ENCODE results near the gene SDS.

Gene SDS

DNA sequence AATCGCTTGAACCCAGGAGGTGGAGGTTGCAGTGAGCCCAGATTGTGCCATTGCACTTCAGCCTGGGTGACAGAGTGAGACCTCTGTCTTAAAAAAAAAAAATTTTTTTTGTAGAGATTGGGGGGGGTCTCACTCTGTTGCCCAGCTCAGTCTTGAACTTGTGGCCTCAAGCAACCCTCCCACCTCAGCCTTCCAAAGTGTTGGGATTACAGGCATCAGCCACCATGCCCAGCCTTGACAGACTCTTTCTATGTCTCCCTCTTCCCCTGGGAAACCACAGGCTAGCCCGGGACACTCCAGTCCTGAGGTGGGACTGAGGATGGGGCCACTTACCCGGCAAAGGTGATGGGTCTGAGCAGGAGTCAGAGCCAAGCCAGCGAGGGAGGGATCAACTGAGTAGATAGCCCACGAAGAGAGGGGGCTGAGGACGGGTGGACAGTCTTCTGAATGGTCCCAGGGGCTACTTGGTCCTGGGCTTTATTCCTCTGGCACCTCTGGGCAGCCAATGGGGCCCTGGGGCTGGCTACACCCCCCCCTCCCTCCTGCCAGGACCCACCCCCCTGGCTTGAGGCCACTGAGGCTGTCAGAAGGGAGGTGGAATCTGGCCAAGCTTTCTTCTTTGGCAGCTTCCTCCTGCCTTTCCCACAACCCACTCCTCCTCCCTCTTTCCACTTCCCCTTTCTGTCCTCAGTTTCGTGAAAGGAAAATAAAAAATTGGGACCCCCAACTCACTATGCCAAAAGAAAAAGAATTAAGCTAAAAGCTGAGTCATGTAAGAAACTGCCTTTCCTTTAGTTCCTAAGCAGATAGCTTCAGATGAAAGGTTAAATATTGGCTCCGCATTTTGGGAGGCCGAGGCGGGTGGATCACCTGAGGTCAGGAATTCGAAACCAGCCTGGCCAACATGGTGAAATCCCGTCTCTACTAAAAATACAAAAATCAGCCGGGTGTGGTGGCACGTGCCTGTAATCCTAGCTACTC is at the start of gene SDS:
SDS (minus strand) TSS at position 453 of the 981 bp plus-strand sequence. CDS start 4,179 bp downstream, outside the sequence.
- DNase-seq = no peak

DNA sequence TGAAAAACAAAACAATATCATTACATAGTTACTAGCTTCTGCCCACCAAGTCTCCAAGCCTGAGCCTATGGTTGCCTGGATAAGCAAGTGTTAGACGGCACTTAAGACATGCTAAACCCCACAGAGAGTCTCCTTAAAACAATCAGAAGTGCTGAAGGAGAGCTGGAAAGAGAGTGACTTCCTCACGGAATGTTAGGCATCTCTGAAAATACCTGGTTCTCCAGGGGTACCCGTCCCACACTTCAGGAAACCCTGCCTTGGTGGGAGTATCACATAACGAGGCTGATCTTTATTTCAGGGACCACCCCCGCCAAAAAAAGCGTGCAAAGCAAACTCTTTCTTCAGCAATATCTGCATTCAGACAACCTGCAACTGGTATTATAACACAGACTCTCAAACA is 49.6 kb upstream of the SDS start:
- DNase-seq = no peak

GRCh38 chr12:113452458-113452857 is 48.8 kb upstream of the SDS start:
- no peak for DNase-seq

- no peak for DNase-seq
Observed at GRCh38 chr12:113449839-113450238, 46.2 kb upstream of the SDS start.

DNA sequence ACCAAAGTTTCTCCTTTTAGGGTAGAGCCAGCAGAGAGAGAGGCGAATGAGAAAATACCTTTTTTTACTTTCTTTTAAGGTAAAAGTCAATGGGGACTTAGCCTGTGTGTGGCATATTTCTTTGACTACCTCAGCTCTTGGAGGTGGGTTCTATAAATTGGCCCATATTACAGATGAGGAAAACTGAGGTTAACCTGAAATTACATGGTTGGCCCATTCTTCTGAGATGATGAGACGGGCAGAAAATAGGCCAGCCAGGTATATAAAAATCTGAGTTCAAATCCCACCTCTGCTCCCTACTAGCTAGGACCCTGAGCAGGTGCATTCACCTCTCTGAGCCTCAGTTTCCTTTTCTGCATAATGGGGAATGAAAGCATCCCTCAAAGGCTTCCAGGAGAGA is 45.6 kb upstream of the SDS start:
- no peak for DNase-seq

GRCh38 chr12:113448873-113449272 is 45.2 kb upstream of the SDS start:
- no peak for DNase-seq

GRCh38 chr12:113445544-113446171 is 42.0 kb upstream of the SDS start:
- no peak for DNase-seq

- DNase-seq = no peak
Observed at GRCh38 chr12:113443030-113443539, 39.4 kb upstream of the SDS start.

DNA sequence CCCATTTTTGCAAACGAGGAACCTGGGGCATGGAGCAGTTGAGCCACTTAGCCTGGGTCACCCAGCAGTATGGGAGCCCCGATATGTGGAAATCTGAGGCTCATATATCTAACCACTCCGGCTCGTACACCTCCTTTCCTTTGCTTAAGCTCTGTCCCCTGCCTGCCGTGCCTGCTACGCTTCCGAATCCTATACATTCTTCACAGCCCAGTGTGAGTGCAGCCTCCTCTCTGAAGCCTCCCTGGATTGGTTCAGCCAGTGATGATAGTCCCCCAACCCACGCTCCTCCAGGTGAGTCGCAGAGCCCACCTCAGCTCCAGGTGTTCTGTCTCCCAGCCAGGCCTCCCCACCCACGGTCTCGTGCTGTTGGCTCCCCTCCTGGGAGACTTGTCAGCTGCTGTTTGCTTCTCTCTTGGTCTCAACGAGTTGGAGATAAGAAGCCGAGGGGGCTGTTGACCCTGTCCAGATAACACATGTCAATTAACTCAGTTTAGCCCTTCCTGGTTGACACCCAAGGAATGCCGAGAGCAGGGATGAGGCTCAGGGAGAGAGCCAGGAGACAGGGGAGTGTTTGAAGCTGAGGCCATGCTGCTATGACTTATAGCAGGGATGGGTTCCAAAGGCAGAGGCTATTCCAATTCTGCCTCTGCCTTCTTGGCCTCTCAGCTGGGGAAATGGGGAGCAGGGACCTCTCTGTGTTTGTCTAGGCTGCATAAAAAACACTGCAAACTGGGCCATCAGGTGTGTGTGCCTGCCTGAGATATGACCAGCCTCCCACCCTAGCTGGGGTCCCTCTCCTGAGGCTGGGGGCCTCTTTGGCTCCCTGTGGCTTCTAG is 37.5 kb upstream of the SDS start:
- DNase-seq = no peak

DNA sequence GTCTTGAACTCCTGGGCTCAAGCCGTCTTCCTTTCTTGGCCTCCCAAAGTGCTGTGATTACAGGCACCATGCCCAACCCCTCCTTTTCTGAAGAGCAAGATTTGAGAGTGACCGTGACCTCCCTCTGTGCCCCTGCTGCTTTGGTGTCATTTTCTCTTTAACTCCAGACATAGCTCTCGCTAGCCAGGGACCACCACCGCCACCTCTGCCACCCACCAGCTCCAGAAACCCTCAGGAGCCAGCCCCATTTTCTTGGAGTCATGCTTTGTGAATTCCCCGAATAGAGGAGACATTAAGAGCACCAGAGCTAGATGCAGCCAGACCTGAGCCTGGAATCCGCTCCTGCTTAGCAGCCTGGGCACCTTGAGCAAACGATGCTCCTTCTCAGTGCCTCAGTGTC is 36.6 kb upstream of the SDS start:
- no peak for DNase-seq

GRCh38 chr12:113439606-113440030 is 35.9 kb upstream of the SDS start:
- no peak for DNase-seq

GRCh38 chr12:113439301-113439597 is 35.6 kb upstream of the SDS start:
- no peak for DNase-seq

GRCh38 chr12:113438523-113439300 is 35.0 kb upstream of the SDS start:
- DNase-seq = no peak

DNA sequence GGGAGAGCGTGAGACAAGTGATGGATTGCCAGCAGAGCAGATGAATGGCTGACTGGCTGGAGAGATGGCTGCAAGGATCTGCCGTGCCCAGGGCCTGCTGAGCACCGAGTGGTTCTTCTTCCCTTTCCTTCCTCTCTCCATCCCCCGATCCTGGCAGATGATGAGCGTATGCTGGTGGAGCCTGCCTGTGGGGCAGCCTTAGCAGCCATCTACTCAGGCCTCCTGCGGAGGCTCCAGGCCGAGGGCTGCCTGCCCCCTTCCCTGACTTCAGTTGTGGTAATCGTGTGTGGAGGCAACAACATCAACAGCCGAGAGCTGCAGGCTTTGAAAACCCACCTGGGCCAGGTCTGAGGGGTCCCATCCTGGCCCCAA is 34.0 kb upstream of the SDS start:
- no peak for DNase-seq

DNA sequence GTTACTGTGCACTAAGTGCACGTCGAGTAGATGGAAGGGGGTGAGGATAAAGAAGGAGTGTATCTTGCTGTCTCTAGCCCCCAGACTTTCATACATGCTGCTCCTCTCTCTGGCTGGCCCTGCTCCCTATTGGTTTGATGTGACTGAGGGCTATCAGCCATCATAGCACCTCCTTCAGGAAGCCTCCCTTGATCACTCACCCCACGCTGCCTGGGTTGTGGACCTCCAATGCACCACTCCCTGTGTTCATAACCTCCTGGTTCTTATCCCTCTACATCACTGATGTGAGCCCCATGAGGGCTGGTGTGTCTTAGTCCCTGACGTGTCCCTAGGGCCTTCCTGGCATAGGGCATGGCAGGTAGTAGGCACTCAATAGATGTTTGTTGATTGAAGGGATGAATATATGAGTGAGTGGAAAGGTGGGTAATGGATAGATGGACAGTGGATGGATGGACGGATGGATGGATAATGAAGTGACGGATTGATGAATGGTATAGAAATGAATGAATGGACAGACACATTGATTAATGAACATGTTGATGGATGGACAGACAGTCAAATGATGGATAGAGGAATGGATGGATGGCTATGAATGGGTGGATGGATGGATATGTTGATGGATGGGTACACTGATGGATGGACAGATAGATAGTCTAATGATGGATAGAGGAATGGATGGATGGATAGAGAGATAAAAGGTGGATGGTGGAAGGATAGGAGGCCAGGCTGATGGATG is 33.5 kb upstream of the SDS start:
- no peak for DNase-seq

DNA sequence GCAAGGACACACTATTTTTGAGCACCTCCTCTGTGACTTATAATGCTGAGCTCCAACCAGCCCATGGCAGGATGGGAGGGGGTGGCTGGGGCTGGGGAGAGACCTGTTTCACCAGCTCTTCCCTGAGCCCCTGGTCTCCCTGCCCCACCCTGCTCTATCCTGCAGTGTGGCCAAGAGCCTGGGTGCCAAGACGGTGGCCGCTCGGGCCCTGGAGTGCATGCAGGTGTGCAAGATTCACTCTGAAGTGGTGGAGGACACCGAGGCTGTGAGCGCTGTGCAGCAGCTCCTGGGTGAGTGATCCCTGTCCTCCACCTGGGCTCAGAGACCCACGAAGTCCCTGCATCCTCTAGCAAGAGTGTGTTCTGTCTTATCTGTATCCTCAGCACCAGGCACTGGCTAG is 32.9 kb upstream of the SDS start:
- DNase-seq = no peak

GRCh38 chr12:113435367-113435766 is 31.7 kb upstream of the SDS start:
- no peak for DNase-seq

GRCh38 chr12:113432986-113433385 is 29.3 kb upstream of the SDS start:
- DNase-seq = no peak

DNA sequence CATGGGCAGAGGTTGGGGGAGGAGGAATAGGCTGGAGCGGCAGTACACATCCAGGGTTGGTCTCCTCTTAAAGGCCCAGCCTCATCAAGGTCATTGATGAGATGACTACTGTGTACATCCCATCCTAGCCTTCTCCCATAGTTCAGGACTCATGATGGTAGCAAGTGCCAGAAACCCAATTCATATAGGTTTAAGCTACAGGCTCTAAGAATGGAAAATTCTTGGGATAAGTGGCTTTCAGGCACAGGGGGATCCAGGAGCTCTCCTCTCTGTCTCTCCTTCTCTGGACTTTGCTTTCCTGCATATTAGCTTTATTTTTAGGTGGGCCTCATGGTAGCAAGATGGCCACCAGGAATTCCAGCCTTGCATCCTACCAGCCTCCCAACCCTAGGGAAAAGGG is 24.8 kb upstream of the SDS start:
- no peak for DNase-seq

GRCh38 chr12:113427882-113428281 is 24.2 kb upstream of the SDS start:
- no peak for DNase-seq

GRCh38 chr12:113425960-113426453 is 22.3 kb upstream of the SDS start:
- no peak for DNase-seq

Measured in CD4-positive, alpha-beta T cell treated with Interleukin-17A for 4 hours (primary cell).